CD8-positive, alpha-beta memory T cell (primary cell): ENCODE results near the gene IL3RA. TPM values are rescaled to one million over a fixed set of nuclear protein-coding genes. Genes with fewer than 3 reads are reported as not detected.
"Not testable (repeated sequence)": the region's sequence is repeated elsewhere in the genome, so short reads cannot be mapped to it uniquely, and the experiment has no call there.

ENCODE experiments used
- CTCF ChIA-PET: fragments of 350-600 bp; sonication (Branson Sonifier 250); formaldehyde crosslinking; loops from one replicate; lab custom pipeline; 2021; ENCODE audit warnings: antibody characterized with exemption; lab: Charles Lee
- POLR2A ChIA-PET: fragments of 350-600 bp; sonication (Branson Sonifier 250); formaldehyde crosslinking; loops from one replicate; lab custom pipeline; 2021; ENCODE audit warnings: antibody characterized with exemption; lab: Charles Lee
- DNase-seq, 5 donors: peaks; one replicate each; pipeline versions ENCODE4 v3.0.0 to v3.0.0-alpha.2; 2020 to 2022; ENCODE audit warnings: mixed read lengths in 1 of 5
- H3K27ac ChIP-seq: one replicate; pipeline ENCODE4 v1.7.0; 2013; ENCODE audit warnings: low read depth, mild to moderate bottlenecking, low read length, moderate library complexity
- H3K27me3 ChIP-seq: 2 replicates; pipeline ENCODE4 v1.7.0; 2013; ENCODE audit warnings: low read length, mild to moderate bottlenecking; ENCODE audit not compliant: insufficient read depth, poor library complexity, severe bottlenecking
- H3K36me3 ChIP-seq: 2 replicates; pipeline ENCODE4 v1.7.0; 2013; ENCODE audit warnings: mild to moderate bottlenecking, low read length, moderate library complexity; ENCODE audit not compliant: insufficient read depth
- H3K4me1 ChIP-seq: 2 replicates; pipeline ENCODE4 v1.7.0; 2013; ENCODE audit warnings: mild to moderate bottlenecking, low read length, moderate library complexity; ENCODE audit not compliant: insufficient read depth
- H3K4me3 ChIP-seq: 2 replicates; pipeline ENCODE4 v1.7.0; 2013; ENCODE audit warnings: mild to moderate bottlenecking, low read length
- H3K9me3 ChIP-seq: 2 replicates; pipeline ENCODE4 v1.7.0; 2013; ENCODE audit warnings: mild to moderate bottlenecking, low read length
- H3K27ac Mint-ChIP-seq, 8 donors: one replicate each; pipeline ENCODE4 v1.8.0; 2020 to 2021; ENCODE audit warnings: mixed read lengths in 8 of 8, mild to moderate bottlenecking in 6 of 8, inconsistent platforms in 3 of 8, moderate library complexity in 3 of 8
- H3K27me3 Mint-ChIP-seq, 2 donors: one replicate each; pipeline ENCODE4 v1.8.0; 2020 to 2021; ENCODE audit warnings: mixed read lengths in 2 of 2, mild to moderate bottlenecking in 1 of 2, moderate library complexity in 1 of 2
- H3K36me3 Mint-ChIP-seq, 3 donors: one replicate each; pipeline ENCODE4 v1.8.0; 2020 to 2021; ENCODE audit warnings: mixed read lengths in 3 of 3, inconsistent platforms in 1 of 3, mild to moderate bottlenecking in 1 of 3
- H3K4me1 Mint-ChIP-seq, 3 donors: one replicate each; pipeline ENCODE4 v1.8.0; 2020 to 2021; ENCODE audit warnings: mixed read lengths in 3 of 3, inconsistent platforms in 1 of 3, mild to moderate bottlenecking in 1 of 3
- H3K4me3 Mint-ChIP-seq, 7 donors: one replicate each; pipeline ENCODE4 v1.8.0; 2020 to 2021; ENCODE audit warnings: mixed read lengths in 7 of 7, mild to moderate bottlenecking in 6 of 7, moderate library complexity in 4 of 7, inconsistent platforms in 2 of 7
- H3K9me3 Mint-ChIP-seq, 5 donors: one replicate each; pipeline ENCODE4 v1.8.0; 2020 to 2022; ENCODE audit warnings: mixed read lengths in 5 of 5, mild to moderate bottlenecking in 3 of 5, moderate library complexity in 2 of 5, inconsistent platforms in 1 of 5
- polyA plus RNA-seq: library from polyadenylated mRNA; unstranded; fragments of 300-500 nt; fragmentation: Illumina TruSeq; gene quantifications from one replicate; pipeline ENCODE4 v1.2.3, GENCODE V29; 2021
- total RNA-seq, 2 experiments: library from RNA; stranded (reverse); gene quantifications; one replicate each; pipeline ENCODE4 v1.2.3, GENCODE V29; 2021

The IL3RA gene
- total and polyA plus RNA-seq, 3 experiments from 2014 or later = 0.42 to 0.44 TPM; not detected in 1

- Histone ChIP-seq H3K4me3 (no peak overlapping the region), H3K27me3 (no peaks in the 10 kb centered on the region), H3K9me3 (peaks cover 20% of the 10 kb centered on the region), H3K4me1 (no peaks in the 10 kb centered on the region), H3K36me3 (peaks cover 50% of the 10 kb centered on the region), H3K27ac (no peak overlapping the region)
- DNase-seq = no peak
- CTCF ChIA-PET = no interaction called here
- H3K36me3 Mint-ChIP-seq = peaks cover 18 to 62% (median 48%) of the 10 kb centered on the region in 3 donors
- peaks cover 0 to 21% (median 11%) of the 10 kb centered on the region in 5 donors for H3K9me3 Mint-ChIP-seq
- no peak overlapping the region for H3K27ac Mint-ChIP-seq
- POLR2A ChIA-PET = no interaction called here
- no peaks in the 10 kb centered on the region for H3K27me3 Mint-ChIP-seq
- H3K4me3 Mint-ChIP-seq = no peak overlapping the region
- peaks cover 0 to 11% (median 0%) of the 10 kb centered on the region in 3 donors for H3K4me1 Mint-ChIP-seq
Observed at GRCh38 chrX:1422135-1422465, 85.5 kb downstream of the IL3RA start.

GRCh38 chrX:1423215-1423614 is 86.6 kb downstream of the IL3RA start:
- Histone ChIP-seq H3K27me3 (no peaks in the 10 kb centered on the region), H3K27ac (no peak overlapping the region), H3K9me3 (peaks cover 20% of the 10 kb centered on the region), H3K36me3 (peaks cover 40% of the 10 kb centered on the region), H3K4me3 (no peak overlapping the region), H3K4me1 (no peaks in the 10 kb centered on the region)
- DNase-seq = no peak
- H3K36me3 Mint-ChIP-seq = peaks cover 18 to 67% (median 51%) of the 10 kb centered on the region in 3 donors
- ChIA-PET POLR2A (no interaction called here), CTCF (no interaction called here)
- peaks cover 0 to 11% (median 0%) of the 10 kb centered on the region in 3 donors for H3K4me1 Mint-ChIP-seq
- H3K4me3 Mint-ChIP-seq = no peak overlapping the region
- H3K9me3 Mint-ChIP-seq = peaks cover 0 to 21% (median 11%) of the 10 kb centered on the region in 5 donors
- H3K27me3 Mint-ChIP-seq = no peaks in the 10 kb centered on the region
- no peak overlapping the region for H3K27ac Mint-ChIP-seq

GRCh38 chrX:1424147-1424851 is 87.7 kb downstream of the IL3RA start:
- ChIA-PET POLR2A (no interaction called here), CTCF (no interaction called here)
- Histone ChIP-seq H3K9me3 (peaks cover 20% of the 10 kb centered on the region), H3K27ac (no peak overlapping the region), H3K4me3 (no peak overlapping the region), H3K4me1 (no peaks in the 10 kb centered on the region), H3K27me3 (no peaks in the 10 kb centered on the region), H3K36me3 (peaks cover 34% of the 10 kb centered on the region)
- no peak for DNase-seq
- Mint-ChIP-seq H3K27me3 (no peaks in the 10 kb centered on the region), H3K36me3 (peaks cover 18 to 64% (median 51%) of the 10 kb centered on the region in 3 donors), H3K4me1 (peaks cover 0 to 11% (median 0%) of the 10 kb centered on the region in 3 donors), H3K9me3 (peaks cover 0 to 21% (median 11%) of the 10 kb centered on the region in 5 donors), H3K4me3 (no peak overlapping the region), H3K27ac (no peak overlapping the region)

- Mint-ChIP-seq H3K27me3 (no peaks in the 10 kb centered on the region), H3K27ac (no peak overlapping the region), H3K9me3 (peaks cover 0 to 16% (median 11%) of the 10 kb centered on the region in 5 donors), H3K36me3 (peaks cover 12 to 59% (median 43%) of the 10 kb centered on the region in 3 donors), H3K4me1 (peaks cover 0 to 4% (median 0%) of the 10 kb centered on the region in 3 donors), H3K4me3 (no peak overlapping the region)
- Histone ChIP-seq H3K9me3 (peaks cover 20% of the 10 kb centered on the region), H3K36me3 (peaks cover 34% of the 10 kb centered on the region), H3K27me3 (no peaks in the 10 kb centered on the region), H3K4me3 (no peak overlapping the region), H3K4me1 (no peaks in the 10 kb centered on the region), H3K27ac (no peak overlapping the region)
- no peak for DNase-seq
- ChIA-PET CTCF (no interaction called here), POLR2A (no interaction called here)
Observed at GRCh38 chrX:1425381-1425780, 88.8 kb downstream of the IL3RA start.

GRCh38 chrX:1426321-1426720 is 89.7 kb downstream of the IL3RA start:
- H3K4me3 ChIP-seq, H3K27me3 ChIP-seq, H3K27me3 Mint-ChIP-seq, H3K27ac Mint-ChIP-seq, H3K4me1 ChIP-seq, H3K4me1 Mint-ChIP-seq, H3K27ac ChIP-seq, H3K4me3 Mint-ChIP-seq, CTCF ChIA-PET, POLR2A ChIA-PET, DNase-seq: not testable (repeated sequence)
- peaks cover 20% of the 10 kb centered on the region for H3K9me3 ChIP-seq
- peaks cover 31% of the 10 kb centered on the region for H3K36me3 ChIP-seq
- peaks cover 12 to 53% (median 39%) of the 10 kb centered on the region in 3 donors for H3K36me3 Mint-ChIP-seq
- H3K9me3 Mint-ChIP-seq = peaks cover 0 to 16% (median 11%) of the 10 kb centered on the region in 5 donors

- H3K27ac ChIP-seq = no peak overlapping the region
- DNase-seq = no peak
- H3K4me3 Mint-ChIP-seq = no peak overlapping the region
- H3K4me3 ChIP-seq = no peak overlapping the region
- H3K36me3 Mint-ChIP-seq = peaks cover 5 to 44% (median 27%) of the 10 kb centered on the region in 3 donors
- peaks cover 0 to 9% (median 6%) of the 10 kb centered on the region in 5 donors for H3K9me3 Mint-ChIP-seq
- H3K4me1 Mint-ChIP-seq = peaks cover 0 to 4% (median 0%) of the 10 kb centered on the region in 3 donors
- H3K27ac Mint-ChIP-seq = no peak overlapping the region
- H3K27me3 ChIP-seq = no peaks in the 10 kb centered on the region
- ChIA-PET CTCF (no interaction called here), POLR2A (no interaction called here)
- no peaks in the 10 kb centered on the region for H3K4me1 ChIP-seq
- H3K9me3 ChIP-seq = peaks cover 7% of the 10 kb centered on the region
- peaks cover 18% of the 10 kb centered on the region for H3K36me3 ChIP-seq
- H3K27me3 Mint-ChIP-seq = no peaks in the 10 kb centered on the region
Observed at GRCh38 chrX:1427756-1428155, 91.2 kb downstream of the IL3RA start.

- no peaks in the 10 kb centered on the region for H3K9me3 Mint-ChIP-seq
- H3K4me3 Mint-ChIP-seq = no peak overlapping the region
- no peak overlapping the region for H3K27ac Mint-ChIP-seq
- Histone ChIP-seq H3K9me3 (no peaks in the 10 kb centered on the region), H3K4me1 (no peaks in the 10 kb centered on the region), H3K4me3 (no peak overlapping the region), H3K27me3 (no peaks in the 10 kb centered on the region), H3K36me3 (peaks cover 4% of the 10 kb centered on the region), H3K27ac (no peak overlapping the region)
- CTCF ChIA-PET = no interaction called here
- H3K27me3 Mint-ChIP-seq = no peaks in the 10 kb centered on the region
- H3K4me1 Mint-ChIP-seq = no peaks in the 10 kb centered on the region
- no peak for DNase-seq
- peaks cover 4 to 43% (median 10%) of the 10 kb centered on the region in 3 donors for H3K36me3 Mint-ChIP-seq
- POLR2A ChIA-PET = no interaction called here
Observed at GRCh38 chrX:1430451-1430850, 93.9 kb downstream of the IL3RA start.
